VCaP (cell line): ENCODE data around the gene PEF1.

Experiments
- H3K27ac ChIP-seq: fragments of 450-650 bp; 2 replicates; pipeline ENCODE4 v1.5.1; 2017
- TF ChIP-seq, protein P1 (sequence below): fragments of 450-650 bp; conservative IDR thresholded peaks from 2 replicates; pipeline ENCODE4 v1.5.1; 2017; ENCODE audit warnings: mild to moderate bottlenecking, moderate library complexity

The PEF1 gene

DNA sequence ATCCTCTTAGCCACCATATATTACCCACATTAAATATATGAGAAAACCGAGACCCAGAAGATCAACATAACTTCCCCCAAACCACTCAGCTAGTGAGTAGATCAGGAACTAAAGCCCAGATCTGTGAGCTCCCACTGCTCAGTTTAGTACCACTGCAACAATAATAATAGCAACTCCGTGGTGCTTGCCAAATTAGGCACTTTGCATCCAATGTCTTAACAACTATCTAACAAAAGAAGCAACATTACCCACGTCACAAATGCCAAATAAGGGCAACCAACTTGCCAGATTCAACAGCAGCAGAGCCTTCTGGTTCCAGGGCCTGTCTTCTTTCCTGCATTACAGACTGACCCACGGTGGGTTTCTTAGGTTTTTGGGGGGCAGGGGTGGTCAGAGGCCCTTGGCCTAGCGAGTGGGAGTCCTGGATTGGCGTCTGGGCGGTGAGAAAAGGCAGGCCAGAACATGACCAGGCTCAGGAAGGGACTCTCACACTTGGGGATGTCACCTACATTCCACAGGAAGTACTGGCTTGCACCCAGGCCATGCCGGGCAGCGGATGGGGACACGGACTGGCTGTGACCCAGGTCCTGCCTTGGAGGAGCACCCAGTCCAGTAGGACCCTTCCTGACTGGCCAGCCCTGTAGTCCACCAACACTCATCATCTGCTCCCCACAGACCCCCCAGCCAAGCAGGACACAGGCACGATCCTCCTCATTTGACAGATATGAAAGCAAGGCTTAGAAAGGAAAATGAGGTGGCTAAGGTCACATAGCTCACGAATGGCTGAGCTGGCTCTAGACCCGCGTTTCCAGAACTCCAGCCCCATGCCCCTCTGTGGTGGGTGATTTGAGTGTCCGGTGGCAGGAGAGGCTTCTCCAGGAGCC is 22.6 kb downstream of the PEF1 start:
- no peak overlapping the region for H3K27ac ChIP-seq
- TF ChIP-seq, protein P1, sequence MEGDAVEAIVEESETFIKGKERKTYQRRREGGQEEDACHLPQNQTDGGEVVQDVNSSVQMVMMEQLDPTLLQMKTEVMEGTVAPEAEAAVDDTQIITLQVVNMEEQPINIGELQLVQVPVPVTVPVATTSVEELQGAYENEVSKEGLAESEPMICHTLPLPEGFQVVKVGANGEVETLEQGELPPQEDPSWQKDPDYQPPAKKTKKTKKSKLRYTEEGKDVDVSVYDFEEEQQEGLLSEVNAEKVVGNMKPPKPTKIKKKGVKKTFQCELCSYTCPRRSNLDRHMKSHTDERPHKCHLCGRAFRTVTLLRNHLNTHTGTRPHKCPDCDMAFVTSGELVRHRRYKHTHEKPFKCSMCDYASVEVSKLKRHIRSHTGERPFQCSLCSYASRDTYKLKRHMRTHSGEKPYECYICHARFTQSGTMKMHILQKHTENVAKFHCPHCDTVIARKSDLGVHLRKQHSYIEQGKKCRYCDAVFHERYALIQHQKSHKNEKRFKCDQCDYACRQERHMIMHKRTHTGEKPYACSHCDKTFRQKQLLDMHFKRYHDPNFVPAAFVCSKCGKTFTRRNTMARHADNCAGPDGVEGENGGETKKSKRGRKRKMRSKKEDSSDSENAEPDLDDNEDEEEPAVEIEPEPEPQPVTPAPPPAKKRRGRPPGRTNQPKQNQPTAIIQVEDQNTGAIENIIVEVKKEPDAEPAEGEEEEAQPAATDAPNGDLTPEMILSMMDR: no peak

DNA sequence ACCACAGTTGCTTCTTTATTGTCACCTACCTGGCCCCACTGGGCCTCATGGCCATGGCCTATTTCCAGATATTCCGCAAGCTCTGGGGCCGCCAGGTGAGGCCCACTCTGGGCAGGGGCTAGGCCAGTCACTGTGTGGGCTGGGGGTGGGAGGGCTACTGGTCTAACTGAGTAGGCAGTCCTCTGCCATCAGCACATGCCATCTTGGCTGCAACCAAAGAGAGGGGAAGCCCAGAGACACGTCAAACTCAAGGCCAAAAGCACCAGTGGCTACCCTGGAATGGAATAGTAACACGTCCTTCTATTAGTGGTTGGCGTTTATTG is 23.2 kb downstream of the PEF1 start:
- TF ChIP-seq, protein P1: no peak
- no peak overlapping the region for H3K27ac ChIP-seq

DNA sequence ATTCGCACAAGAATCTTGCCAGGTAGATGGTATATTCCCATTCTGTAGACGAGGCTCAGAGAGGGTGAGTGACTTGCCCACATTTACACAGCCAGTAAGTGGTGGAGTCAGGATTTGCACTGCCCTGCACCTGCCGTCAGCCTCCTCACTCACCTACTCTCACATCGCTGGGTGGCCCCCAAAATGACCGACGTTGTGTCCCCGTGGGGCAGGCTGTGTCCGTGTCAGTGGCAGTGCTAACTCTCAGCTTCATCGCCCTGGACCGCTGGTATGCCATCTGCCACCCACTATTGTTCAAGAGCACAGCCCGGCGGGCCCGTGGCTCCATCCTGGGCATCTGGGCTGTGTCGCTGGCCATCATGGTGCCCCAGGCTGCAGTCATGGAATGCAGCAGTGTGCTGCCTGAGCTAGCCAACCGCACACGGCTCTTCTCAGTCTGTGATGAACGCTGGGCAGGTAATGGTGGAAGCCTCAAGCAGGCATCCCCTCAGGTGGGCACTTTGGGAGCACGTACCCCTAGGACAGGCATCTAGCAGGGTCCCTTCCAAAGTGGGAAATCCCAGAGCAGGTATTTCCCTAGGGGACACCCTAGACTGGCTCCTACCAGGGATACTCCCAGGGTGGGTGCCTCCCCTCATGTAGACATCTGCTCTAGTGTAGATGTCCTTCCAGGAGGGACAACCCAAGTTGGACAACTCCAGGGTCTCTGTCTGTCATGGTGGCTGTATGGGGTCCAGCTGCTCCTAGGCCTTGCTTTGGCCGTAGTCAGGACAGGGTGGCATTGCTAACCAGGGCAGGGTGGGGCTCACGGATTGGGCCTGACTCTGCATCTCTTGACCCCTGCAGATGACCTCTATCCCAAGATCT is 23.8 kb downstream of the PEF1 start:
- TF ChIP-seq, protein P1: no peak

DNA sequence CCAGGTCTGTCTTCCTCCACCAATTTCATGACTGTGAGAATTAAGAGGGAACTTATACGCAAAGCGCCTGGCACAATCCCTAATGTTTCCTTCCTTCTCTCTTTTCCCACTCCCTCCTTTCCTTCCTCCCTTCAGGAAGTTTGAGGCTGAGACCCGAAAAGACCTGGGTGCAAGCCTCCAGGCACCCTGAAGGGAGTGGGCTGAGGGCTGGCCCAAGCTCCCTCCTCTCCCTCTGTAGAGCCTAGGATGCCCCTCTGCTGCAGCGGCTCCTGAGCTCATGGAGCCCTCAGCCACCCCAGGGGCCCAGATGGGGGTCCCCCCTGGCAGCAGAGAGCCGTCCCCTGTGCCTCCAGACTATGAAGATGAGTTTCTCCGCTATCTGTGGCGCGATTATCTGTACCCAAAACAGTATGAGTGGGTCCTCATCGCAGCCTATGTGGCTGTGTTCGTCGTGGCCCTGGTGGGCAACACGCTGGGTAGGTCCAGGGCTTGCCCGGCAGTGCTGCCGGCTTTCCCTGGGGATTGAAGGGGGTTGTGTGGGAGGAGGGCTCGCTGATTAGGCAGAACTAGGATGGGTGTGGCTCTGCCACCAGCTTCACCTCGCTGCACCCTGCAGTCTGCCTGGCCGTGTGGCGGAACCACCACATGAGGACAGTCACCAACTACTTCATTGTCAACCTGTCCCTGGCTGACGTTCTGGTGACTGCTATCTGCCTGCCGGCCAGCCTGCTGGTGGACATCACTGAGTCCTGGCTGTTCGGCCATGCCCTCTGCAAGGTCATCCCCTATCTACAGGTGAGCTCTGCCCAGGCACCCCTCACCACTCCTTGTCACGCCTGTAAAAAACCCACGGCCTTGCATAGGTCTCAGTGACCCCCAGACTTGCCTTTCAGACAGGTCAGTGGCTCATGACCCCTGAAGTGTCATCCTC is 25.5 kb downstream of the PEF1 start:
- H3K27ac ChIP-seq: no peak overlapping the region
- TF ChIP-seq, protein P1: no peak

More for the DNA sequence above, 23.8 kb downstream of the PEF1 start:
- no peak overlapping the region for H3K27ac ChIP-seq

DNA sequence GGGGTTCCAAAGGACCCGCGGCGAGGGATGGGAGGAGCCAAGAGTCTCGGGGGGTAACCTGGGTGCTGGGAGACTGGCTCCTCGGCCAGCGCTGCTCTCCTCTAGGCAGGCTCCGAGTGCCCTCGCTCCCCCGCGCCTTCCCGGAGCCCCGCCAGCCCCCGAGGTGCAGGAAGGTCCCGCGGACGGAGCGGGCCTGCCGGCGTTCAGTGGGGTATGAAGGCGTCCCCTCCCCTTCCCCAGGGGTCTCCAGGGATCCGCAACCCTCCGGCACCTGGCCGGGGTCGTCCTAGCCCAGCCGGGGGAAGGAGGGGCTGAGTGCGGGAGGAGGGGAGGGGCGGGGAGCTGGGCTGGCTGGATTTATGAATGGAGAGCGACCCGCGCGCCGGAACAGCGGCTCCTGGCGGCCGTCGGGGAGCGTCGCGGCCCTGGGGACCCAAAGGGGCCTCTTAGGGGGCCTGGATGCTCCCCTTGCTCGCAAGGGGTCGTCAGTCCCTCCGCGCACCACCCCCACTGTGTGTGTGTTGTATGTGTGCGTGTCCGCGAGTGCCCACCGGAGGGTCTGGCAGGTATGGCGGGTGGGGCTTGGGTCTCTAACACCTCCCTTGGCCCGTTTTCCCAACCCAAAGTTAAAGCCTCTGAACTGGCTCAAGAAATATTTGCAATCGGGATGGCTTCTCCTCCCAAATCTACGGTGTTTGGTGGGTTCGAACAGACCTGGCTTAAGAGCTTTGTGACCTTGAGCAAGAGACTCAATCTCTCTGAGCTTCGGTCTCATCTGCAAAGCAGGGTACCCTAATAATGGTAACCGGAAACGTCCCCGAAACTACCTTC is 26.5 kb downstream of the PEF1 start:
- peak overlapping the region; percentile 36; the same call in 1 of the 2 replicates for H3K27ac ChIP-seq

More for the DNA sequence above, 26.5 kb downstream of the PEF1 start:
- TF ChIP-seq, protein P1: peak; percentile 96
